ENCODE data around the gene EYS.
"Not testable (repeated sequence)": the region's sequence is repeated elsewhere in the genome, so short reads cannot be mapped to it uniquely, and the experiment has no call there.

EYS gene

DNA sequence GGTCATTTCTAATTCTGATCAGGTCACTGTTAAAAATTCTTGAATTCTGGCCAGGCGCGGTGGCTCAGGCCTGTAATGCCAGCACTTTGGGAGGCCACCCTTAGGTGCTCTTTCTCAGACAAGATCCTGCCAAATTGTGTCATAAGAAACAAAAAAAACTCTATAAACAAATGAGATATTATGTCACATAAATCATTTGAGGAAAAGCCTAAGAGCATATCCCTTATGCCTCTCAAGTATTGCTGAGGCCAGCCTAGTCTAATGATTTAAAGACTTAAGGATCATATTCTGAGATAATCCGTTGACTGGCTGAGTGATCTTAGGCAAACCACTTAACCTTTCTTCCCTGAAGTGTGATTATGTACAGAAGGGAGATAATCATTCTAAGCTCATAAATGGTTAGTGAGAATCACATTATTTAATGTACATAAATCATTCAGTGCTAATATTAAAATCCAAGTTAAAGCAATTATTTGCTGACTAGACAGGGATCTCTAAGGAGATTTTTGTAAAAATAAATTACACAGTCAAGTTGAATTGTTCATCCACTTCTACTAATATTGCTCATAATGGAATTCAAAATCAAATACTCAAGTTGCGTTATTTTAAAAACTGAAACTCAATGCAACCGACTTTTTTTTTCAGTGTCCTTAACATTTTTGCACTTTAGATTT, 1706.1 kb downstream of the EYS start:
- no peak for DNase-seq

DNA sequence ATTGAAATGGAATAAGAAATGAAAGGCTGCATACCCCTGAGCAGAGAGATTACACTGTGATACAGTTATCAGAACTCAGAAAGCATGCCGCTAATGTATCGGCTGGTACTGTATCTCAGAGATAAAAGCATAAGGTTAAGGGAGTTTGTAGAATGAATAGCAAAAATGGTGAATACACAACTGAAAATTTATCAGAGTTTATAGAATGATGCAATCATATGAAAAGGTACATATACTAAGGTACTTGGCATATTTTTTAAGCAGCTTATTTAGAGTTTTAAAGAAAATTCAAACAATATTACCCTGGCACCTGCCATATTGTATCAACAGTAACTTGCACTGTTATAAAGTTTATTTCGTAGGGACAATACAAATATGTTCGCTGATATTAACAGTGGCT, 1707.4 kb downstream of the EYS start:
- no peak for DNase-seq

DNA sequence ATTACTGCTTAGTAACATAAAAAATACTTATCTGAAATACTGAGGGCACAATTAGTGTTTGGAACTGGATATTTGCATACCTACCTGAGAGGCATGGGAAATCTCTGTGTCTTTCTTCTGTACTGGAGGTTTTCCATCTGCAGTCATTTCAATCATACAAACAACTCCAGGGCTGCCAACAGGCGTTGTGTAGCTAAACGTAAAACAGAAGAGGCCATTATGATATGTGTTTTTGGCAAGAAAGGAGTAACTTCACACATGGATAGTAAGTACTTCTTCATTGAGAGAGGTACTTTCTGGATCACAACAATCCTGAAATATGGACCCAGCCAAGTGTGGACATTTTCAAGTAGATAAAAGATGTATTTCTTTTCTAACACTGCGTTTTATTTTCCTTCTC, 1708.0 kb downstream of the EYS start:
- DNase-seq, result no peak

DNA sequence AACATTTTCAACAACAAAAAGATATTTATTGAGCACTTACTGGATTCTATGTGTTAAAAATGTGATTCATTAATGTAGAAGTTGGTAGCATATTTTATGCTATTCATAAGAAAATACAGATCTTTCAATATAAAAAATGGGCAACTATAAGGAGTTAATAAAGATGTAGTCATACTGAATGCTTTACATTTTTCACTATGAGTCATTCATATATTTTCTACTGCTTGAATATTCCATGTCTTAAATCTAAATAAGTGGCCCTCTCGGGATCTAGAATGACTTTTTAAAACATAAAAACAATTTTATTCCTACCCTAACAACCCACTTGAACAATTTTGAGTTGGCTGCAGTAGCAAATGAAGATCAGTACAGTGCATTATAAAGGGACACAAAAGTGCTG, 1709.3 kb downstream of the EYS start:
- DNase-seq, result no peak

DNA sequence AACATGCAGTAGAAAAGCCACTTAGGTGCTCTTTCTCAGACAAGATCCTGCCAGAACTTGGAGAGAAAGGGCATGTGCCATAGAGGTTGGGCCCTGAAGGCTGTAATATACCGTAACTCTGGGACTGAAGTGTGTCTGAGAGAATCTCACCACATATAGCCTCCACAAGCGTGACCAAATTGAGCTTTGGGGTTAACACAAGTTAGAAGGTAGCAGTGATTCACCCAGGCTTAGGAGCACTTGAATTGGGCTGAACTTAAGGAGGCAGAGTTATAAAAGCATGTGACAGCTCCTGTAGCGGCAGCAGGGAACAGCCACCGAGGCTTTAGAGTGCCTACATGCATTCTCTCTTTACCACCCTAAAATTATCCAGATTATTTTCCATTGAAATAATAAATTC, 1709.8 kb downstream of the EYS start:
- DNase-seq, result no peak

DNA sequence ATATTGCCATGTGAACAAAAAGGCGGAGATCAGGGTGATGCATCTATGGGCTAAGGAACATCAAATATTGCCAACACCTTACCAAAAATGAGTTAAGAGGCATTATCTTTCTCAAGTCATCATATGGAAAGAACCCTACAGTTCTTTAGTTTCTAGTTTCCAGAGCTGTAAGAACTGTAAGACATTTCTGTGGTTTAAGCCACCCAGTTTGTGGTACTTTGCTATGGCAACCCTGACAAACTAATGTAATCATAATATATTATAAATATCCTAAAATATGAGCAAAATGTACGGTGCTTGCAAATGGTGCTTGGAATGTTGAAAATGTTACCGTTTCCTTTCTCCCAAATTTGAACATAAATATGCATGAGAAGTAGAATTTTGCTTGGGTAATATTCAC, 1721.8 kb downstream of the EYS start:
- DNase-seq, result no peak

DNA sequence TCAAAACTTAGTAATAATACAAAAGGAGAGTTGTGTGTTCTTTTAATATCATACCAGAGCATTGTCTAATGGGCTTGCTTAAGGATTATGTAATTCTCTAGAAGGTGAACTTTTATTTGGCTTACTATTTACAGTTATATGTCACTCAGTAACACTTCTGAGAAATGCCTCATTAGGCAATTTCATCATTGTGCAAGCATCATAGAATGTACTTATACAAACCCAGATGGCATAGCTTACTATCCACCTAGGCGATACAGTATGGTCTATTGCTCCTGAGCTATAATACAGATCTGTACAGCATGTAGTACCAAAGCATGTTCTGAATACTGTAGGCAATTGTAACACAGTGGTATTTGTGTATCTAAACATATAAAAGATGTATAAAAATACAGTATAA, 1731.3 kb downstream of the EYS start:
- no peak for DNase-seq

DNA sequence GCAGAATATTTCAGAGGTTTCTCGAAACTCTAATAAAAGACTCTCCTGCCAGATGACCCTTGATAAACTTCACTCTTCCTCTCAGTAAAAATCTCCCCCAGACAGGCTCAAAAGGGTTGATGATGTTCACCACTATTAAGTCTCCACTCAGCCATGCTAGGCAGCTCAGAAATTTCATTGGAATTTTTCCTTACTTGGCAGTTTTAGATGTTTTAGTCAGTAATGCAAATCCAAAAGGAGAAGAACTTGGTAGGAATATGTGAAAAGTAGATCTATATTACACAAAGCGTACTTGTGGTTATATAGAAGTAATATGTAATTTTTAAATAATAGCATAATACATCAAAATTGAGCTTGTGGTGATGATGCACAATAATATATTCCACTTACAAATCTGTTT, 1738.4 kb downstream of the EYS start:
- no peak for DNase-seq

DNA sequence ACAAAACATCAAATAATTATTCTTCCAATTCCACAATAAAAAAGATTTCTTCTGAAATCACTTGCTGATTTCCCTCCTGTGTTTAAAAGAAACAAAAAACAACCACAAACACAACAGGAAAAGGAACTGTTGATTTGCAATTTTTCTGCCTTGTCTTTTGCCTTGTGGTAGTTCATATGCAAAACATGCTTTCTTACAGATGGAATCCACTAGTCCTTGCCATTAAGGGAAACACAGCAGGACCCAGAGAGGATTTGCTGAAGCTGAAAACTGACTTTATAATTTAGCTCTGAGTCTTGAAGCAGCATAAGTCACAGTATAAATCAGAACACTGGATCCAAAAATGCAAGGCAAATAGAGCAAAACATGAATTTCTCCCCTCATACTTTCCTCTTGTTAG, 1742.7 kb downstream of the EYS start:
- no peak for DNase-seq

DNA sequence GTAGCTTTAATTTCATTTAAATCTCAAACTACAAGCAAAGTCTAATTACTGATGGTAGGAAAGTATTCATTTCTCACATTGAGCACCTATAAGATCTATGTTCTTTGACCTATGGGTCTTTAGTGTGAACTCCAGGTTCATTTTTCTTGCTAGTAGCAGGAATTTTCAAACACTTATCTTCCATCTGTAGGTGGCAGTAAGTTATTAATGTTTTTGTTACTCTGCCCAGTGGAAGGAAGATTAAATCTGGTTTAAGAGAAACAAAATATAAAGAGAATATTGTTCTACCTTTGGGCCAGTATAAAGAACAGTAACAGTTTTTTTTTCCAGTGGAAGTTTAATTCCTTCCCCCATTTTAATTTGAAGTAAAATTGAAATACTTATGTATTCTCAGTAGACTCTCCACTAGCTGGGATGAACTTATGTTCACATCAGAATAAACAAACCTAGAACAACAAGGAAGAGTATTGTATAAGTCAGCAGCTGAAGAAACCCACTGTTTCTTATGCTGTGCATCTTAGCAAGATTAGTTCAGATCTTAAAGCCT, 1743.2 kb downstream of the EYS start:
- no peak for DNase-seq

DNA sequence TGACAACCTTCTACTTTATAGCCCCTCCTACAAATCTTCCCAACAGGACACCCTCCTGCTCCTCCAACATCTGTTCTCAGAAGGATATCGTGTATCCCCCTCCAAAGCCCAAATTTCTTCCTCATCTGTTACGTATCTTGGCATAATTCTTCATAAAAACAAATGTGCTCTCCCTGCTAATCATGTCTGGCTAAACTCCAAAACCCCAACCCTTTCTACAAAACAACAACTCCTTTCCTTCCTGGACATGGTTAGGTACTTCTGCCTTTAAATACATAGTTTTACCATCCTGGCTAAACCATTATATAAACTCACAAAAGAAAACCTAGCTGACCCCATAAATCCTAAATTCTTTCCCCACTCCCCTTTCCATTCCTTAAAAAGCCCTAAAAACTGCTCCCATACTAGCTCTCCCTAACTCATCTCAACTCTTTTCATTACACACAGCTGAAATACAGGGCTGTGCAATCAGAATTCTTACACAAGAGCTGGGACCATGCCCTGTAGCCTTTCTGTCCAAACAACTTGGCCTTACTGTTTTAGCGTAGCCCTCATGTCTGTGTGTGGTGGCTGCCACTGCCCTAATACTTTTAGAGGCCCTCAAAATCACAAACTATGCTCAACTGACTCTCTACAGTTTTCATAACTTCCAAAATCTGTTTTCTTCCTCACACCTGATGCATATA, 1753.5 kb downstream of the EYS start:
- not testable (repeated sequence) for DNase-seq

DNA sequence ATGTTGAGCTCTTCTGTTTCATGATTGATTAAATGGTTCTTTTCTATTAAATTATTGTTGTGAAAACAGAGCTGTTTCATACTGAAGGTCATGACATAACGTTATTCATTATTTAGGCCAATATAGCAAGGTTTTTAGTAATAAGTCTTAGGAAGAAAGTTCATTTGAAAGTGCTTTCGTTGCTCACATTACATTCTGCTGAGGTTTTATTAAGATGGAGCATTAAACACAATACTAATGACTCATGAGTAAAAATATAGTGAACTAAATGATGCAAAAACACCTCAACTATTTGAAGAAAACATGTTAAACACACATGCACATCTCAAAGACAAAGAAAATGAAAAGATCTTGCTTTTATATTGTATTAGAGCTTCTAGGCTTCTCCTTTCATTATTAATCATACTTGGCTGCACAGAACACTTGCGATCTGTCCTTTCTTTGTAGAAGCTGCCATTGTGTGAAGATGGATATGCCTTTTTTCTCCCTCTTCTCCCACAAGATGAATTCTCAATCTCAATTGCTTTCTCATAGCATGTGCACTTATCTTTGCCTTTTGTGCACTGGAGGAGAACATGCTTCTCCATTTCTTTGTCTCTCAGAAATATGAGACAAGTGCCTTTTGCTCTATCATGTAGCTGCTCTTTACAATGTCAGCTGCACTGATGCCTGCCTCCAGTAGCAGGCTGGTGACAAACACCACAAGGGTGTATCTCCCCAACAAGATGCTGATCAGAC, 1759.1 kb downstream of the EYS start:
- DNase-seq, result no peak

DNA sequence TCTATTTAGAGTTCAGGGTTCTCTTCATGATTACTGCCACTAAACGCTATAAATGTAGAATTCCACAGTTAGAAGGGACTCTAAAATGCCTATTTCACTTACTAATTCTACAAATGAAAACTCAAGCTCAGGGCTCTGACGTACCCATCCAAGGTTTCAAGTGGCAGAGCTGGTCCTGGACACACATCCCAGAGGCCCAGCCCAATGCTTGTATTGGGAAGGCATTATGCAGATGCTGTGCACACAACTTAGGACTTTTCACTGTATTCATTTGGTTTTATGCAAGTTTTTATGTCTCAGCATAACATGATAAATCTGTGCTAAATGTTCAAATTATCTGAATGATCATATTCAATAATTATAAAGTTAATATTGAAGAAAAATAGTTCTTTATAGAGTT, 1761.0 kb downstream of the EYS start:
- no peak for DNase-seq

DNA sequence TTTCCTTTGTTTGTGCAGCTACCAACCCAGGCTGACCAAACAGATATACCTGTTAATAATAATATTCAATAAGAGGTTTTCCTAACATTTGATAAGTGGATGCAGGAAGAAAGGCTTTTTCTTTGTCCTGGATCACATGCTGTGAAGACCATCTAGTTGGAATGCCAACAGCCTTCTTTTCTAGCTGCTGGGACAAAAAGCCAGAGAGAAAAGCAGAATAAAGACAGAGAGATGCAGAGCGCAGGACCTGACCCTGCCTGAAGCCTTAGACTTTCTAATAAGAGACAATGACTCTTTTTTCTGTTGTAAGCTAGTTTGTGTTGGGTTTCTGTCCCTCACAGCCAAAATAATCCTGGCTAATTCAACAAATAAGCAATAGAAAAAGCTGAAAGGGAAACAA, 1763.2 kb downstream of the EYS start:
- DNase-seq, result no peak

DNA sequence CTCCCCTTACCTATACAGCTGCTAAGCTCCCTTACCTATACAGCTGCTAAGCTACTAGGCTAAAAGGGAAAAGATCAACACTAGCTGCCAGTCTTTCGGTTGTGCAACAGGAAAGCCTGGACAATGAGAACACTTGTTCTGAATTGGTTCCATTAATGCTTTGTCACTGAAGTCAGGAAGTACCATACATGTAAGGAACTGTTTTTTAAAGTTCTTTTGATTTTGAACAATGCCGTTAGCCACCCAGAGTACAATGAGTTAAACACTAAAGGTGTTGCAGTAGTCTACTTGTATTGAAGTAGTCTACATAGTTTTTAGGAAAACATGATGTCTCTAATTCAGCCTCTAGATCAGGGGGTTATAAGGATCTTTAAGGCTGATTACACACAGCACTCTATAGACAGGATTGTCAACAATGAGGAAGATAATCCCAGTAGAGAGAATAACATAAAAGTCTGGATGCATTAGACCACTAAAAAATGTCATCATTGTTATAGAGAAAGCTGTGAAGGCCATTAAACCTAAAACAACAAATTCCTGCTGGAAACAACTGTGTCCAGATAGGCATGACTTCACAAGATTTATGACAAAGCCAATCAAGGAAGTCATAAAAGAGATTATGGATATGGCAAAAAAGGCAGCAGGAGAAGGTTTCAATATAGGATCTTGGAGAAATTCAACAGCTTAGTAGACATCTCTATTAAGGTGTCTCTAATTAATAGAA, 1765.1 kb downstream of the EYS start:
- DNase-seq, result no peak

DNA sequence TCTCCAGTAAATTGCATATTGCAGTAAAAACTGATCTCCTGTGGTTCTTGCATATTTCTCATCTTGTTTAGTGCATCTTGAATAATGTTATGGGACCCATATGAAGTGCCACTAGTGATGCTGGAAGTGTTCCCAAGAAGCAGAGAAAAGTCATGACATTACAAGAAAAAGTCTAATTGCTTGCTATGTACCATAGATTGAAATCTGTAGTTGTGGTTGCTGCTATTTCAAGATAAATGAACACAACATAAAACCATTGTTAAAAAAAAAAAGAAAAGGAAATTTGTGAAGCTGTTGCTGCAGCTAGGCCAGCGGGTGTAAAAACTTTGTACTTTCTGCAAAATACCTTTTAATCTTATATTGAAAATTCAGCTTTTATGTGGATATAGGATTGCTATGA, 1767.0 kb downstream of the EYS start:
- no peak for DNase-seq

DNA sequence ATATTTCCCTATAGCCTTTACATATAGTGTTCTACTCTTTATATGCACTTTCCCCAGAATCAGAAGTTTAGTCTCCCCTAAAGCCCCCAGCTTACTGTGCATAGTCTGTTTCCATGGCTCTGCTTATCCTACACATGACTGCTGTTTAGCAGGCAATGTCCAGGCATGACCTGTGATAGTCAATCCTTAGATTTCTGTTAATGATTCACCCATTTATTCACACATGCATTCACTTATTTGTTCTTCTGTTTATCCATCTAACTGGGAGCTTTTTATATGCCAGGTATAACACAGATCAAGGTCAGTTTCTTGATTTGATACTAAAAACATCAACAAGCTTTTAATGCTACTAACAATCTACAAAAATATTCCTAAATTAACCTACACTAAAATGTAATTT, 1770.6 kb downstream of the EYS start:
- no peak for DNase-seq

DNA sequence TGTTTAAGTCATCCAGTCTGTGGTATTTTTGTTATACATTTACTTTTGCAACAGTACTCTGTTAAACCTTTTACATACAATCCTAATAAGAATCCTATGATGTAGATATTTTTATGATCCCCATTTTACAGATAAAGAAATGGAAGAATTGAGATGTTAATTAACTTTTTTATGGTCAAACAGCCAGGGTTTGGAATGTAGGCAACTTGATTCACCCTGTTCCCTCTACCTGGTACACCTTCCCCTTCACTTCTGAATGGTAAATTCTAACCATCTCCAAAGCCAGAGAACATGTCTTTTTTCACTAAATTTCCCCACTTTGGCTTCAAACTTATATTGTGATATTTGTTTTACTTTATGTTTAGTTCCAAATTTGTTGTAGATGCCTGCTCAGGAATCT, 1771.3 kb downstream of the EYS start:
- no peak for DNase-seq

DNA sequence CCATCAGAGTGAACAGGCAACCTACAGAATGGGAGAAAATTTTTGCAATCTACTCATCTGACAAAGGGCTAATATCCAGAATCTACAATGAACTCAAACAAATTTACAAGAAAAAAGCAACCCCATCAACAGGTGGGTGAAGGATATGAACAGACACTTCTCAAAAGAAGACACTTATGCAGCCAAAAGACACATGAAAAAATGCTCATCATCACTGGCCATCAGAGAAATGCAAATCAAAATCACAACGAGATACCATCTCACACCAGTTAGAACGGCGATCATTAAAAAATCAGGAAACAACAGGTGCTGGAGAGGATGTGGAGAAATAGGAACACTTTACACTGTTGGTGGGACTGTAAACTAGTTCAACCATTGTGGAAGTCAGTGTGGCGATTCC, 1773.1 kb downstream of the EYS start:
- DNase-seq, result not testable (repeated sequence)

DNA sequence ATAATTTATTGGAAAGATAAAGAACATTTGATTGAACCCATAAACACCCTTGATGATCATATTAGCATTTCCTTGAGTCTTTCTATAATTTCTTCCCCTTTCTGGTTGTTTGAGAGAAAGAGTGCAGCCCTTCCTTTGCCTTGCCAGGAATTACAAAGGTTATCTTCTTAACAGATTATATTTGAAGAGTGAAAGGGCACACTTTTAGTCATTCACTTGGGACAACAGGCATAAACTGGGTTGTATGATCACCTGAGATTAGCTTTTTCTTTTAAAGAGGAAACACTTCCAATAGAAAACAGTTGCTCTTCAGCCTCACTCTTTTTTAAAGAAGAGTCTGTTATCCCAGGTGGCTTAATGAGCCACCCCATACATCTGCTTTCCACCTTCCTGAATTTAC, 1776.2 kb downstream of the EYS start:
- DNase-seq, result no peak

DNA sequence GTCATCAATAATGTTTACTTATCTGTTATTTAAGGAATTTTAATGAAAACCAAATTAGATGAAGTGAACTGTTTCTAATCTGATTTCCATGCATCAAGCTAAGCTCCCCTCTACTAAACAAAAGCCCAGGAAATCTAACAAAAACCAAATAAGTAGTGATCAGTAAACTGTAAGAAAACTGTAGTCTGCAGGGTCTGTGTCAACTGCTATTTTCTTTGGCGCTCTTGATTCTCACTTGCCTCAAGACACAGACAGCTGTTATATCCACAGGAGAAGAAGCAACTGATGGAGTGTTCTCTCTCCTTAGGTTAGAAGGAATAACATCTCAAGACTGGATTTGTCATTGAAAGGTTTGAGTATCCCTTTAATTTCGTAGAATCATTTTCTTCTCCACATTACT, 1777.9 kb downstream of the EYS start:
- DNase-seq, result no peak

DNA sequence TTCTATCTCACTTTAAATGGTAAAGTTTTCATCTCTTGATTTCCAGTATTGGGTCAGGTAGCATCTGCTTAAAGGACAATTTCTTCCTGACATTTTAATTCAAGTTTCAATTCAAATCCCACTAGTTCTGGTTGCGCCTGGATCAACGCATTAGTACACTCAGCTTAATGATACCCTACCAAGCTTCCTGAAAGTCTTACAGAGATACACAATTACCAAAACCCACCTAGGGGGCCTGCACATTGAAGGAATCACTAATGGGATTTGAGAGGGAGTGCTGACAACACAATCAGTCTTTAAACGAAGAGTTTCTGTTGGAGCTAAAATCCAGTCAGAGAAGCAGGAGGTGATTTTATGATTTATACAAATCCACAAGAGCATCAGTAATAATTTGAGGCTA, 1778.4 kb downstream of the EYS start:
- no peak for DNase-seq
